GM12865 (cell line): ENCODE results near the gene FAM171A1.

Experiments used
- DNase-seq: peaks from one replicate; pipeline ENCODE4 v3.0.0; 2010; ENCODE audit warnings: low read depth
- H3K4me3 ChIP-seq: 2 replicates; pipeline ENCODE4 v1.5.1; 2011; ENCODE audit warnings: mild to moderate bottlenecking, low read depth, low read length, control low read depth
- TF ChIP-seq, protein P1 (sequence below): IDR thresholded peaks from 2 replicates; pipeline ENCODE4 v1.5.1; 2011; ENCODE audit warnings: low read length, control low read depth, low read depth, inconsistent platforms; ENCODE audit not compliant: insufficient read depth; ENCODE audit errors: missing control alignments

FAM171A1 gene

DNA sequence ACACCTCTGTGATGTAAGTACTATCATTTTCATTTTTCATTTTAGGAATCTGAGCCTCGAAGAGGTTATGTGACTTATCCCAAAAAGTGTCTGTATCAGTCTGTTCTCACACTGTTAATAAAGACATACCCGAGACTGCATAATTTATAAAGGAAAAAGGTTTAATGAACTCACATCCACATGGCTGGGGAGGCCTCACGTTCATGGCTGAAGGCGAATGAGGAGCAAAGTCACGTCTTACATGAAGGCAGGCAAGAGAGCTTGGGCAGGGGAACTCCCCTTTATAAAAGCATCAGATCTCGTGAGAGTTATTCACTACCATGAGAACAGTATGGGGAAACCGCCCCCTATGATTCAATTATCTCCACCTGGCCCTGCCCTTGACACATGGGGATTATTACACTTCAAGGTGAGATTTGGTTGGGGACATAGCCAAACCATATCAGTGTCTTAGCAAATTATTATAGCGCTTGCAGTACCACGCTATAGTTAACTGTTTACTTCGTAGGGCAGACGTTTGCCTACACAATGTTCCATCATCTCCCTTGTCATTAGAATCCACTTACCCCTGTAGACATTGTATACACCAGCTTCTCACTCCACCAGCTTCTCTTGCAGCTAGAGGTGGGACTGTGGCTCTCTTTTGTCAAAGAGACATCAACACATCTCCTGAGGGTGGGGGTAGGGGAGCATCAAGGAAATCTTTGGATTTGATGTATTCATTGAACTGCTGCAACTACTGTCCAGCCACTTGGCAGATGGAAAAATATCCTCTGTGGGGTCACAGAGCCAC, 187.2 kb downstream of the FAM171A1 start:
- no peak for DNase-seq
- no peak overlapping the region for H3K4me3 ChIP-seq
- TF ChIP-seq, protein P1, sequence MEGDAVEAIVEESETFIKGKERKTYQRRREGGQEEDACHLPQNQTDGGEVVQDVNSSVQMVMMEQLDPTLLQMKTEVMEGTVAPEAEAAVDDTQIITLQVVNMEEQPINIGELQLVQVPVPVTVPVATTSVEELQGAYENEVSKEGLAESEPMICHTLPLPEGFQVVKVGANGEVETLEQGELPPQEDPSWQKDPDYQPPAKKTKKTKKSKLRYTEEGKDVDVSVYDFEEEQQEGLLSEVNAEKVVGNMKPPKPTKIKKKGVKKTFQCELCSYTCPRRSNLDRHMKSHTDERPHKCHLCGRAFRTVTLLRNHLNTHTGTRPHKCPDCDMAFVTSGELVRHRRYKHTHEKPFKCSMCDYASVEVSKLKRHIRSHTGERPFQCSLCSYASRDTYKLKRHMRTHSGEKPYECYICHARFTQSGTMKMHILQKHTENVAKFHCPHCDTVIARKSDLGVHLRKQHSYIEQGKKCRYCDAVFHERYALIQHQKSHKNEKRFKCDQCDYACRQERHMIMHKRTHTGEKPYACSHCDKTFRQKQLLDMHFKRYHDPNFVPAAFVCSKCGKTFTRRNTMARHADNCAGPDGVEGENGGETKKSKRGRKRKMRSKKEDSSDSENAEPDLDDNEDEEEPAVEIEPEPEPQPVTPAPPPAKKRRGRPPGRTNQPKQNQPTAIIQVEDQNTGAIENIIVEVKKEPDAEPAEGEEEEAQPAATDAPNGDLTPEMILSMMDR, result no peak

DNA sequence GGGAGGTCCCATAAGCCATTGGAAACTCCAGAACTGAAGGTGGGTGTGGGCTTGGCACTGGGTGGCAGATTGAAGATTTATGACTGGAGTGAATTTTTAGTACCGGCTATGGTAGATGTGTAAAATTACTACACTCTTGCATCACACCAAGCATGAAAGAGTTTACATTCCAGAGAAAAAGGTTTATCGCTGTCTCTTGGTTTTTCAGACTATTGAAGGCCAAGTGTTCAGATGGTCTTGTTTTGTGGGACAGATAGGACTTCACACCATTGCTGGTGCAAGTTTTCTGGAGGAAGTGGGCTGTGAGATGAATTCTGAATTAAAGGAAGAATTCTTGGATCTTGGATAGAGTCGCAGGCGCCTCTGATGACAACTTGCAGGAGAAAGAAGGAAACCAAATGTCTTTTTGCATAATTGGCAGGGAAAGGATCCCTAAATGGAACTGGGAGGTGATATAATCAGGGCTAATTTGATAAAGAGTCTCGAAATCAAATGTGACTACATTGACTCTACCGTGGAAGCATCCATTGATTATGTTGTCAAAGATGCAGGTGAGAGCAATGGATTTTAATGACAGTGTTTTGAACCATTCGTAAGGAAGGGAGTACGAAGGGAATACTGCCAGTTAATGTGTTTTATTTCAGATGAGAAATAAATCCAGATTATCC, 188.4 kb downstream of the FAM171A1 start:
- DNase-seq, result no peak
- TF ChIP-seq, protein P1, result no peak
- no peak overlapping the region for H3K4me3 ChIP-seq

DNA sequence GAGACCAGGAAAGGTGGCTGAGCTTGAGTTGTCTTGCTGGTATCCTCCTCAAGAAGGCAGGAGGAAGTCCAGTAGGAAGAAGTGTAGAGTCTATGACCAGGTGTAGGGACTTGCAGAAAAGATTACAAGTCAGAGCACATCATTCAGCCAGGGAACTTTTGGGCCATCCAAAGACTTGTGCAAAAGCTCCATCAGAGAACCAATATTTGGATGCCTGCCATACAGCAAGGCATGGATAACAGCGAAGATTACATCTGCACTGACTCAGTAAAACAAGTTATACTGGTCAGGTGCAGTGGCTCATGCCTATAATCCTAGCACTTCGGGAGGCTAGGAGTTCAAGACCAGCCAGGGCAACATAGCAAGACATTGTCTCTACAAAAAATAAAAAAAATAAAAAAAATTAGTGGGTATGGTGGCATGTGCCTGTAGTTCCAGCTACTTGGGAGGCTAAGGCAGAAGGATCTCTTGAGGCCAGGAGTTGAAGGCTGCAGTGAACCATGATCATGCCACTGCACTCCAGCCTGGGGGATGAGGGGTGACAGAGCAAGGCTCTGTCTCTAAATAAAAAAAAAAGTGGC, 189.4 kb downstream of the FAM171A1 start:
- TF ChIP-seq, protein P1, result no peak
- no peak overlapping the region for H3K4me3 ChIP-seq
- no peak for DNase-seq

DNA sequence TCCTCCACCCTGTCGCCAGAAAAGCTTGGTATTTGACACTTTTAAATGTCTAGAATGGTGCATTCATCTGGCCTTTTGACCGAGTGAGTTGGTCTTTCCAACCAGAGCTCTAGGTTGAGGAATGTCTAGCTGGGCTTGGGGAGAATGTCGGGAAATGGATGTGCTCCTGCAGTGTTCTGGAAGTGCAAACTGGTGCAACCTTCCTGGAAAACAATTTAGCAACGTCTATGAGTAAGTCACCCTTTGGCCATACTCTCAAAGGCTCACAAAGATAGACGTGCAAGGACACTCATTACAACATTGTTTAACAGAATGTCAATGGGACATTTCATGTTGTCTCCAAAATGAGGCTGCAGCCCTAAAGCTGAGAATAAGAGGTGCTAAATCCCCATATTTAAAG, 190.4 kb downstream of the FAM171A1 start:
- TF ChIP-seq, protein P1, result no peak
- no peak for DNase-seq

DNA sequence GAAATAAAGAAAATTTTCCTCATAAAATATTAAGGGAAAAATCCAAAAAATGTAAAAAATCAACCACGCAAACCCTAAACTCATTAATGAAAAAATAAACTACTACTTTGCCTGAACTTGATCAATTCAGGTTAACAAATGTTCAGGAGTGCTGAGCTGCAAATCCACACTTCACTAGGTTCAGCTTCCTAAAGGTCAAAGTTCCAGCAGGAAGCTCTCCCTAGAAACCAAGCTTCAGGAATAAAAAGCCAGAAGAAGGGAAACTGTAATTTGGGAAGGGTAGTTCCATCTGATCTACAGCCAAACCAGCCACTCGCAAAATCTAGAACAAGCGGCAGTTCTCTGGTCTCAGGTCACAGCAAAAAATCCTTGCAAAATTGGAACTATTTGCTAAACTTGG, 194.8 kb downstream of the FAM171A1 start:
- H3K4me3 ChIP-seq, result no peak overlapping the region
- TF ChIP-seq, protein P1, result no peak
- DNase-seq, result no peak

More for the DNA sequence above, 190.4 kb downstream of the FAM171A1 start:
- no peak overlapping the region for H3K4me3 ChIP-seq

DNA sequence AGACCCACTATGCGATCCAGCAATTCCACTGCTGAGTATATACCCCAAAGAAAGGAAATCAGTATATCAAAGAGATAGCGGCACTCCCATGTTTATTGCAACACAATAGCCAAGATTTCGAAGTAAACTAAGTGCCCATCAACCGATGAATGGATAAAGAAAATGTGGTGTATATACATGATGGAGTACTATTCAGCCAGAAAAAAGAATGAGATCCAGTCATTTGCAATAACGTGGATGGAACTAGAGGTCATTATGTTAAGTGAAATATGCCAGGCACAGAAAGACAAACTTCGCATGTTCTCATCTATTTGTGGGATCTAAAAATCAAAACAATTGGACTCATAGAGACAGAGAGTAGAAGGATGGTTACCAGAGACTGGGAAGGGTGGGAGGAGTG, 195.5 kb downstream of the FAM171A1 start:
- TF ChIP-seq, protein P1, result no peak
- no peak overlapping the region for H3K4me3 ChIP-seq
- no peak for DNase-seq
